KOPT-K1 (cell line): Measurements from ENCODE around the gene ATP1A3.

Experiments
- H3K27ac ChIP-seq: fragments of 200-600 bp; sonication (generic); 2 replicates; pipeline ENCODE4 v1.5.1; 2016; ENCODE audit warnings: antibody characterized with exemption, mild to moderate bottlenecking, low read depth, low read length; ENCODE audit not compliant: poor library complexity, severe bottlenecking
- H3K36me3 ChIP-seq: fragments of 200-600 bp; sonication (generic); 2 replicates; pipeline ENCODE4 v1.5.1; 2017; ENCODE audit warnings: antibody characterized with exemption, mild to moderate bottlenecking, low read length, moderate library complexity; ENCODE audit not compliant: insufficient read depth
- H3K9me3 ChIP-seq: fragments of 200-600 bp; sonication (generic); 2 replicates; pipeline ENCODE4 v1.5.1; 2017; ENCODE audit warnings: antibody characterized with exemption, low read length, mild to moderate bottlenecking; ENCODE audit not compliant: insufficient read depth, poor library complexity, severe bottlenecking

Gene ATP1A3

GRCh38 chr19:41924151-41925145 lies 69.6 kb downstream of the ATP1A3 start:
- no peak overlapping the region for H3K27ac ChIP-seq
- no peaks in the 10 kb centered on the region for H3K9me3 ChIP-seq

GRCh38 chr19:41923045-41923788 lies 70.8 kb downstream of the ATP1A3 start:
- Histone ChIP-seq H3K36me3 (no peaks in the 10 kb centered on the region), H3K27ac (no peak overlapping the region), H3K9me3 (no peaks in the 10 kb centered on the region)

More at GRCh38 chr19:41924151-41925145, 69.6 kb downstream of the ATP1A3 start:
- no peaks in the 10 kb centered on the region for H3K36me3 ChIP-seq

- Histone ChIP-seq H3K36me3 (no peaks in the 10 kb centered on the region), H3K27ac (no peak overlapping the region)
Observed at GRCh38 chr19:41922585-41922984, 71.4 kb downstream of the ATP1A3 start.

GRCh38 chr19:41921577-41922576 lies 72.2 kb downstream of the ATP1A3 start:
- Histone ChIP-seq H3K36me3 (no peaks in the 10 kb centered on the region), H3K27ac (no peak overlapping the region), H3K9me3 (no peaks in the 10 kb centered on the region)

More at GRCh38 chr19:41922585-41922984, 71.4 kb downstream of the ATP1A3 start:
- no peaks in the 10 kb centered on the region for H3K9me3 ChIP-seq

- Histone ChIP-seq H3K9me3 (no peaks in the 10 kb centered on the region), H3K27ac (no peak overlapping the region), H3K36me3 (no peaks in the 10 kb centered on the region)
Observed at GRCh38 chr19:41920882-41921576, 73.0 kb downstream of the ATP1A3 start.

GRCh38 chr19:41919948-41920712 lies 73.9 kb downstream of the ATP1A3 start:
- Histone ChIP-seq H3K27ac (no peak overlapping the region), H3K36me3 (no peaks in the 10 kb centered on the region), H3K9me3 (no peaks in the 10 kb centered on the region)

- no peaks in the 10 kb centered on the region for H3K9me3 ChIP-seq
- H3K36me3 ChIP-seq, result no peaks in the 10 kb centered on the region
- H3K27ac ChIP-seq, result no peak overlapping the region
Observed at GRCh38 chr19:41918653-41919244, 75.3 kb downstream of the ATP1A3 start.

- Histone ChIP-seq H3K27ac (no peak overlapping the region), H3K9me3 (no peaks in the 10 kb centered on the region)
Observed at GRCh38 chr19:41918095-41918494, 75.9 kb downstream of the ATP1A3 start.

GRCh38 chr19:41917676-41918075 lies 76.4 kb downstream of the ATP1A3 start:
- Histone ChIP-seq H3K36me3 (no peaks in the 10 kb centered on the region), H3K9me3 (no peaks in the 10 kb centered on the region), H3K27ac (no peak overlapping the region)

More at GRCh38 chr19:41918095-41918494, 75.9 kb downstream of the ATP1A3 start:
- H3K36me3 ChIP-seq, result no peaks in the 10 kb centered on the region
